Glutamatergic neuron (in vitro differentiated cells): ENCODE results near the gene VAMP5. TPM values are rescaled to one million over a fixed set of nuclear protein-coding genes. Genes with fewer than 3 reads are reported as not detected.

ENCODE experiments used
- DNase-seq: peaks from one replicate; pipeline ENCODE4 v3.0.0; 2022
- H3K27ac Mint-ChIP-seq: one replicate; pipeline ENCODE4 v1.8.0; 2020; ENCODE audit warnings: mild to moderate bottlenecking, mixed read lengths, inconsistent platforms; ENCODE audit not compliant: unreplicated experiment
- H3K27me3 Mint-ChIP-seq: one replicate; pipeline ENCODE4 v1.8.0; 2020; ENCODE audit warnings: mild to moderate bottlenecking, moderate library complexity, mixed read lengths, inconsistent platforms; ENCODE audit not compliant: unreplicated experiment
- H3K36me3 Mint-ChIP-seq: one replicate; pipeline ENCODE4 v1.8.0; 2020; ENCODE audit warnings: mild to moderate bottlenecking, mixed read lengths, inconsistent platforms; ENCODE audit not compliant: unreplicated experiment
- H3K4me1 Mint-ChIP-seq: one replicate; pipeline ENCODE4 v1.8.0; 2020; ENCODE audit warnings: mild to moderate bottlenecking, low read depth, mixed read lengths, inconsistent platforms; ENCODE audit not compliant: unreplicated experiment
- H3K4me3 Mint-ChIP-seq: one replicate; pipeline ENCODE4 v1.8.0; 2020; ENCODE audit warnings: mild to moderate bottlenecking, mixed read lengths, inconsistent platforms; ENCODE audit not compliant: unreplicated experiment
- H3K9me3 Mint-ChIP-seq: one replicate; pipeline ENCODE4 v1.8.0; 2020; ENCODE audit warnings: mild to moderate bottlenecking, moderate library complexity, mixed read lengths, inconsistent platforms; ENCODE audit not compliant: unreplicated experiment
- CTCF ChIP-seq: fragments of 200-600 bp; sonication (generic); IDR thresholded peaks from one replicate; pipeline ENCODE4 v1.5.0; 2021; ENCODE audit not compliant: partially characterized antibody, unreplicated experiment
- total RNA-seq: library from RNA; stranded (reverse); fragmentation: NEBNext Ultra II Directional; extraction: Animal tissue kit (Norgen Biotek cat#: 25700); gene quantifications from one replicate; pipeline ENCODE4 v1.2.1, GENCODE V29; 2021; ENCODE audit not compliant: unreplicated experiment

Gene VAMP5
- total RNA-seq, 1 donor from 2014 or later, result 1.4 TPM

GRCh38 chr2:85550486-85550885, 33.7 kb upstream of the VAMP5 start:
- H3K36me3 Mint-ChIP-seq, result no peaks in the 10 kb centered on the region
- peaks cover 2% of the 10 kb centered on the region for H3K4me1 Mint-ChIP-seq
- H3K4me3 Mint-ChIP-seq, result no peak overlapping the region
- H3K9me3 Mint-ChIP-seq, result peaks cover 4% of the 10 kb centered on the region
- H3K27me3 Mint-ChIP-seq, result peaks cover 3% of the 10 kb centered on the region
- no peak for DNase-seq
- no peak overlapping the region for H3K27ac Mint-ChIP-seq
- TF ChIP-seq CTCF, result no peak

- TF ChIP-seq CTCF, result peak; percentile 86
- Mint-ChIP-seq H3K9me3 (peaks cover 6% of the 10 kb centered on the region), H3K36me3 (no peaks in the 10 kb centered on the region), H3K4me3 (no peak overlapping the region), H3K27ac (no peak overlapping the region), H3K27me3 (peaks cover 3% of the 10 kb centered on the region), H3K4me1 (peaks cover 2% of the 10 kb centered on the region)
- DNase-seq, result peak; percentile 87
These were observed 32.2 kb upstream of the VAMP5 start for GRCh38 chr2:85551698-85552678.

GRCh38 chr2:85553184-85553583, 31.0 kb upstream of the VAMP5 start:
- Mint-ChIP-seq H3K27me3 (no peaks in the 10 kb centered on the region), H3K27ac (no peak overlapping the region), H3K36me3 (no peaks in the 10 kb centered on the region), H3K4me1 (peaks cover 2% of the 10 kb centered on the region), H3K4me3 (no peak overlapping the region), H3K9me3 (peaks cover 3% of the 10 kb centered on the region)
- TF ChIP-seq CTCF, result no peak
- no peak for DNase-seq

- peaks cover 1% of the 10 kb centered on the region for H3K27me3 Mint-ChIP-seq
- peaks cover 3% of the 10 kb centered on the region for H3K9me3 Mint-ChIP-seq
- no peak for TF ChIP-seq CTCF
- no peak for DNase-seq
- H3K4me1 Mint-ChIP-seq, result peaks cover 7% of the 10 kb centered on the region
- H3K27ac Mint-ChIP-seq, result no peak overlapping the region
- H3K36me3 Mint-ChIP-seq, result no peaks in the 10 kb centered on the region
- no peak overlapping the region for H3K4me3 Mint-ChIP-seq
These were observed 29.1 kb upstream of the VAMP5 start for GRCh38 chr2:85554980-85555612.

GRCh38 chr2:85557130-85557529, 27.1 kb upstream of the VAMP5 start:
- H3K4me1 Mint-ChIP-seq, result peaks cover 9% of the 10 kb centered on the region
- H3K36me3 Mint-ChIP-seq, result no peaks in the 10 kb centered on the region

More at GRCh38 chr2:85557130-85557529, 27.1 kb upstream of the VAMP5 start:
- peaks cover 10% of the 10 kb centered on the region for H3K27me3 Mint-ChIP-seq
- DNase-seq, result no peak
- peaks cover 12% of the 10 kb centered on the region for H3K9me3 Mint-ChIP-seq
- no peak overlapping the region for H3K4me3 Mint-ChIP-seq
- H3K27ac Mint-ChIP-seq, result no peak overlapping the region
- TF ChIP-seq CTCF, result no peak
